Liver (tissue), 3 donors: ENCODE data around the gene ULK3.

Experiments
- ATF3 ChIP-seq: IDR thresholded peaks from 2 replicates; pipeline ENCODE4 v1.6.1; 2016; ENCODE audit warnings: antibody characterized with exemption
- CTCF ChIP-seq: fragments of 150-350 bp; IDR thresholded peaks from 2 replicates; pipeline ENCODE4 v1.5.1; 2017; ENCODE audit warnings: improper control_type of control experiment, low read depth, low read length; ENCODE audit not compliant: missing input control
- EGR1 ChIP-seq, 2 donors: IDR thresholded peaks; 2 replicates each; pipeline ENCODE4 v1.6.1; 2016 to 2018; ENCODE audit warnings: antibody characterized with exemption in 2 of 2, low read depth in 2 of 2
- FOXA1 ChIP-seq: IDR thresholded peaks from 2 replicates; pipeline ENCODE4 v1.6.1; 2016; ENCODE audit warnings: antibody characterized with exemption
- GABPA ChIP-seq, 2 donors: IDR thresholded peaks in 1 of 2; conservative IDR thresholded peaks in 1 of 2; 2 replicates each; pipeline ENCODE4 v1.6.1; 2016; ENCODE audit warnings: antibody characterized with exemption in 2 of 2, mild to moderate bottlenecking in 1 of 2, moderate library complexity in 1 of 2
- RAD21 ChIP-seq, 2 donors: IDR thresholded peaks; 2 replicates each; pipeline ENCODE4 v1.6.1; 2016; ENCODE audit warnings: antibody characterized with exemption in 2 of 2, mild to moderate bottlenecking in 2 of 2
- REST ChIP-seq: IDR thresholded peaks from 2 replicates; pipeline ENCODE4 v1.6.1; 2016; ENCODE audit warnings: antibody characterized with exemption, mild to moderate bottlenecking
- RXRA ChIP-seq, 2 donors: IDR thresholded peaks; 2 replicates each; pipeline ENCODE4 v1.6.1; 2017 to 2018; ENCODE audit warnings: antibody characterized with exemption in 2 of 2, mild to moderate bottlenecking in 1 of 2
- donor health status: healthy.
- donor health status: healthy.

- TF ChIP-seq CTCF: no peak
- TF ChIP-seq ATF3: no peak
- no peak for TF ChIP-seq RAD21 (IDR thresholded peaks at IDR 0.05)
- no peak for TF ChIP-seq REST
- no peak for TF ChIP-seq RXRA (IDR thresholded peaks at IDR 0.05)
- no peak for TF ChIP-seq FOXA1
- no peak for TF ChIP-seq EGR1 (IDR thresholded peaks at IDR 0.05; ENCODE audit: low read depth in 2 of 2)
- no peak for TF ChIP-seq GABPA (IDR thresholded peaks at IDR 0.05 in 1 of 2, conservative IDR thresholded peaks at IDR 0.05 in 1 of 2)
Measured at GRCh38 chr15:74825866-74826265, 17.1 kb downstream of the ULK3 start.
